ENCODE results near the gene ITGA8. TPM values are rescaled to one million over a fixed set of nuclear protein-coding genes. Genes with fewer than 3 reads are reported as not detected.
A peak's percentile ranks its signal among the peaks of the same experiment; 100 is the strongest.

ITGA8 gene
- total RNA-seq, 1 donor from 2014 or later, result 9.4 TPM

DNA sequence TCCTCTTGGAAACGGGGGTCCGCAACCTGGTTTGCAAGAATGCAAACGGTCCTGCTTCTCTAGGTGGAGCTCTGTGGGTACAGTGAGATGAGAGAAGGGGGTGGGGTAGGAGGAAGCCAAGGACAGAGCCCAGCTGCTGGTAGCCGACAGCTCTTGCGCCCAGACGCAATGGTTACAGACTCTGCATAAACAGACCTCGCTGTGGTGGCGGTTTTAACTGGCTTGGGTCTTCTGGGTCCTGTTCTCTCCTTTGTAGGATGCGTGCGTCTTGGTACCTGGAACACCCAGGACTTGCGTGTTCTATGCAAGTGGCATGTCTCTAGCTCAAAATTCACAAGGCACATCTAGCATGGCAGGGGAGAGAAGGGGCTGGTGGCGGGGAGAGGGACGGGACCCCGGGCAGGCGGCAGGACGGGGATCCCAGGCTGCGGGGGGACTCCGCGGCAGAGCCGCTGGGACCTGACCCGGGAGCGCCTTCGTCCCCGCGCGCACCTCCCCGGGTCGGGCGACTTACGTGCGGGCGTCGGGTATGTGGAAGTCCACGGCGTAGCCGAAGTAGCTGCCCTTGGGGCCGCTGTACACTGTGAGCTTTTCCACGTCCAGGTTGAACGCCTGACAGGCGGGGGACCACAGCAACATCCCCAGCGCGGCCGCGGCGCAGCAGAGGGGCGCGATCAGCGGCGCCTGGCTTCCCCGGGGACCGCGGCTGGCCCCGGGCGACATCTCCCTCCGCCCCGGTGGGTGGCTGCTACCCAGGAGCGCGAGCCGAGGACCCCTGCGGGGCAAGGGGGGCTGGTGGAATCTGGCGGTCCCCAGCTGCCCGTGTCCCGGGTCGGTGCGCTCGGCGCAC is 448 bp downstream of the ITGA8 start:
- peaks cover 11 to 18% (median 17%) of the 10 kb centered on the region in 3 donors for H3K27me3 ChIP-seq (ENCODE audit: control insufficient read depth in 3 of 3, insufficient read depth in 3 of 3, low read length in 3 of 3)
- H3K4me3 ChIP-seq (ENCODE audit: low read length in 3 of 3), result peak overlapping the region; percentile 46 to 65 (median 58)
- no peak overlapping the region for H3K27ac ChIP-seq (ENCODE audit: low read depth, low read length)
- H3K9me3 ChIP-seq (ENCODE audit: control insufficient read depth in 3 of 3, low read length in 3 of 3), result no peaks in the 10 kb centered on the region
- no peaks in the 10 kb centered on the region for H3K36me3 ChIP-seq (ENCODE audit: control insufficient read depth in 3 of 3, insufficient read depth in 3 of 3, low read length in 3 of 3)
- H3K4me1 ChIP-seq (ENCODE audit: control insufficient read depth in 3 of 3, insufficient read depth in 3 of 3, low read length in 3 of 3), result peaks cover 0 to 3% (median 0%) of the 10 kb centered on the region in 3 donors
- peak overlapping the region in 2 of 3 donors; percentile 3 to 33 for H3K9ac ChIP-seq (ENCODE audit: low read depth in 1 of 3, low read length in 3 of 3)

DNA sequence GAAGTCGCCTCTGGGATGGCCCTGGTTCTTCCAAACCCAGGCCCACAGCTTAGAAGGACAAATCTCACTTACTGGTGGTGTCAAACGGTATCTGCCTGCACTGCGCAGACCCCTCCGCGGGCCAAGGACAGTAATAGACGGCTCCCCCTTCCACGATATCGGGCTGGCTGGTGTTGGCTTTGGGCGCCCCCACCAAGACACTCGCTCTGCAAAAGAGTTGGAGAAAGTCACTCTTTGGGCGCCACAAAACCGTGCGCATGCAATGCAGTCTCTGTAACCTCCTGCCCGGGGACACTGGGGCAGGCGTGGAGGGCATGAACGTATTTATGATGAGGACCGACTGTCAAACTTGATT is 1.1 kb downstream of the ITGA8 start:
- peaks cover 0 to 3% (median 0%) of the 10 kb centered on the region in 3 donors for H3K4me1 ChIP-seq (ENCODE audit: control insufficient read depth in 3 of 3, insufficient read depth in 3 of 3, low read length in 3 of 3)
- H3K9ac ChIP-seq (ENCODE audit: low read depth in 1 of 3, low read length in 3 of 3), result no peak overlapping the region
- no peaks in the 10 kb centered on the region for H3K36me3 ChIP-seq (ENCODE audit: control insufficient read depth in 3 of 3, insufficient read depth in 3 of 3, low read length in 3 of 3)
- H3K9me3 ChIP-seq (ENCODE audit: control insufficient read depth in 3 of 3, low read length in 3 of 3), result no peaks in the 10 kb centered on the region
- peaks cover 11 to 18% (median 17%) of the 10 kb centered on the region in 3 donors for H3K27me3 ChIP-seq (ENCODE audit: control insufficient read depth in 3 of 3, insufficient read depth in 3 of 3, low read length in 3 of 3)
- no peak overlapping the region for H3K27ac ChIP-seq (ENCODE audit: low read depth, low read length)
- peak overlapping the region; percentile 46 to 65 (median 58) for H3K4me3 ChIP-seq (ENCODE audit: low read length in 3 of 3)

DNA sequence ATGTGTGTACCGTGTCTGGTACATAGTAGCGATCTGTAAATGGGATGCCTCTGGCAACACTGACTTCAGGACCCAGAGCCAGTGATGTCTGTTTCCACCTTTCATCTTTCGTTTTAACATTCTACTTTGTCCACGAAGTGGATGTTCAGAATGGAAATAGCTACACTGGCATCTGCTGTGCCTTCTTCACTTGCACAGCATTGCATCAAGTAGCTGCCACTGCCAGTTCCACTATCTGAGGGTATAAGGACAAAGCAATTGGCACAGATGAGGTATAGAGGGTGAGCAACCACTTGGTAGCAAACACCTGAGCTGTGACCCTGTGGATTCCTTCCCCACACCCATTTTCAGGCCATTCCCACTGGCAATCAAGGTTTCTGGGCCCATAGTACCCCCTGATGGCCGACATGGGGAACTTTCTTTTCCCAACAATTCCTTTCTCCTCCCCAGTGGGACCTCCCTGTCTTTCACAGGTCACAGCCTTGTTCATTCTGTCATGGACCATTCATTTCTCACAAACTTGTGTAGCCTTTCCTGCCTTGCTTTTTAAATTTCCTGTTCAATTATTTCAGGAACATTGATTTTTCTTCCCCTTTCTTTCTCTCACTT is 4.0 kb downstream of the ITGA8 start:
- Histone ChIP-seq H3K27ac (ENCODE audit: low read depth, low read length) (no peak overlapping the region), H3K4me3 (ENCODE audit: low read length in 3 of 3) (no peak overlapping the region)

DNA sequence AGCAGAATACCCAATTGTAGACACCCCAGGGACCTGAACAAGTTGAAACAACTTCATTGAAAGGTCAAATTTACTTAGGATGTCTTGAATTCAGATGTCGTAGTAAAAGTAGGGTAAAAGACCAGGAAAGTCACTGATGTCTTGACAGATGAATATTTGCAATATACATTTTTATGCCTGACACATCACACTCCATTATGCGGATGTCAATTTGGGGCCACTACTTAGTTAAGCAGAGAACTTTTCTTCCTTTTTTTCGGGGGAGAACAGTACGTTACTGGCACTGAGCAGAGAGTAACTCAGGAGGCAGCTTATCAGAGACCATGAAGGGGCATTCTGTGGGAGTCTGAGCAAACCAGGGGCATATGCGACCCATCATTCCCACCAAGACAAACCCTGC is 4.9 kb downstream of the ITGA8 start:
- H3K27me3 ChIP-seq (ENCODE audit: control insufficient read depth in 3 of 3, insufficient read depth in 3 of 3, low read length in 3 of 3), result peaks cover 7 to 15% (median 15%) of the 10 kb centered on the region in 3 donors
- no peak overlapping the region for H3K4me3 ChIP-seq (ENCODE audit: low read length in 3 of 3)
- peaks cover 0 to 3% (median 0%) of the 10 kb centered on the region in 3 donors for H3K4me1 ChIP-seq (ENCODE audit: control insufficient read depth in 3 of 3, insufficient read depth in 3 of 3, low read length in 3 of 3)
- H3K9ac ChIP-seq (ENCODE audit: low read depth in 1 of 3, low read length in 3 of 3), result no peak overlapping the region
- no peaks in the 10 kb centered on the region for H3K36me3 ChIP-seq (ENCODE audit: control insufficient read depth in 3 of 3, insufficient read depth in 3 of 3, low read length in 3 of 3)
- H3K27ac ChIP-seq (ENCODE audit: low read depth, low read length), result no peak overlapping the region
- no peaks in the 10 kb centered on the region for H3K9me3 ChIP-seq (ENCODE audit: control insufficient read depth in 3 of 3, low read length in 3 of 3)

More for the DNA sequence above, 4.0 kb downstream of the ITGA8 start:
- H3K9ac ChIP-seq (ENCODE audit: low read depth in 1 of 3, low read length in 3 of 3), result no peak overlapping the region
- H3K9me3 ChIP-seq (ENCODE audit: control insufficient read depth in 3 of 3, low read length in 3 of 3), result no peaks in the 10 kb centered on the region
- peaks cover 7 to 18% (median 17%) of the 10 kb centered on the region in 3 donors for H3K27me3 ChIP-seq (ENCODE audit: control insufficient read depth in 3 of 3, insufficient read depth in 3 of 3, low read length in 3 of 3)
- H3K4me1 ChIP-seq (ENCODE audit: control insufficient read depth in 3 of 3, insufficient read depth in 3 of 3, low read length in 3 of 3), result peaks cover 0 to 3% (median 0%) of the 10 kb centered on the region in 3 donors
- no peaks in the 10 kb centered on the region for H3K36me3 ChIP-seq (ENCODE audit: control insufficient read depth in 3 of 3, insufficient read depth in 3 of 3, low read length in 3 of 3)

DNA sequence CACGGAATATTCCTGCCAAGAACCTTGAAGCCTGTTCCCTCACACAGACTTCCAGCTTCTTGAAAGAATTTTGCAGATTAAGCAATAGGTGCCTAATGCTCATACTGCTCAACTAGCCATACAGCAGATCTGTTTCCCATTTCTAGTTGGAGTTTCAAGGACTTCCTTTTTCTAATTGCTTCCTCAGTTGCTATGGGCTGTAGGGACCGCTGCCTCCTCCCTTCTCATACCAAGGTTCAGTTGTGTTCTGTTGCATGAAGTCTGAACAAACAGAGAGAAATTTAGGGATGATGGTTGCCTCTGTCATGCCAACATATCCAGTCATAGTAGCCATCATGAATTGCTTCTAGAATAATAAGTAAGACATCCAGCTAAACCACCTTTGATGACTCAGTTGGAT is 6.8 kb downstream of the ITGA8 start:
- H3K4me3 ChIP-seq (ENCODE audit: low read length in 3 of 3), result no peak overlapping the region
- no peak overlapping the region for H3K9ac ChIP-seq (ENCODE audit: low read depth in 1 of 3, low read length in 3 of 3)
- H3K27ac ChIP-seq (ENCODE audit: low read depth, low read length), result no peak overlapping the region
- no peaks in the 10 kb centered on the region for H3K36me3 ChIP-seq (ENCODE audit: control insufficient read depth in 3 of 3, insufficient read depth in 3 of 3, low read length in 3 of 3)
- H3K9me3 ChIP-seq (ENCODE audit: control insufficient read depth in 3 of 3, low read length in 3 of 3), result no peaks in the 10 kb centered on the region
- H3K4me1 ChIP-seq (ENCODE audit: control insufficient read depth in 3 of 3, insufficient read depth in 3 of 3, low read length in 3 of 3), result no peaks in the 10 kb centered on the region
- peaks cover 0 to 2% (median 0%) of the 10 kb centered on the region in 3 donors for H3K27me3 ChIP-seq (ENCODE audit: control insufficient read depth in 3 of 3, insufficient read depth in 3 of 3, low read length in 3 of 3)

DNA sequence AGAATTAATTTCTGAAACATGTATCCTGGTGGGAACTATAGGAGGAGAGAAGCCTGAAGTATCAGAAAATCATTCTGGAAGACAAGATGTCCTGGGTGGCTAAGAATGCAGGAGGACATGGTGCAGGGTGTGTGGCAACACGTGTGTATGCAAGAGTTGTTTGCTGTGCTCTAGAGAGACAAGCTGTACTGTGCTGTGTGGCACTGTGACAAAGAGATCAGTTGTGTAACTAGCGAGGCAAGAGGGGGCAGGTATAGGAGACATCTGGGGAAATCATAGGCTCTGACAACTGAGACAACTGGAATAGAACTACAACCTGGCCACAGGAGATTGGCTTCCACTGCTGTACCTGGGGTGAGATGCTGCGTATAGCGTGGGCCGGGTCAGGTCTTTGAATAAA is 9.3 kb downstream of the ITGA8 start:
- Histone ChIP-seq H3K27me3 (ENCODE audit: control insufficient read depth in 3 of 3, insufficient read depth in 3 of 3, low read length in 3 of 3) (no peaks in the 10 kb centered on the region), H3K27ac (ENCODE audit: low read depth, low read length) (no peak overlapping the region), H3K4me1 (ENCODE audit: control insufficient read depth in 3 of 3, insufficient read depth in 3 of 3, low read length in 3 of 3) (no peaks in the 10 kb centered on the region), H3K9ac (ENCODE audit: low read depth in 1 of 3, low read length in 3 of 3) (no peak overlapping the region), H3K9me3 (ENCODE audit: control insufficient read depth in 3 of 3, low read length in 3 of 3) (no peaks in the 10 kb centered on the region), H3K36me3 (ENCODE audit: control insufficient read depth in 3 of 3, insufficient read depth in 3 of 3, low read length in 3 of 3) (no peaks in the 10 kb centered on the region), H3K4me3 (ENCODE audit: low read length in 3 of 3) (no peak overlapping the region)

DNA sequence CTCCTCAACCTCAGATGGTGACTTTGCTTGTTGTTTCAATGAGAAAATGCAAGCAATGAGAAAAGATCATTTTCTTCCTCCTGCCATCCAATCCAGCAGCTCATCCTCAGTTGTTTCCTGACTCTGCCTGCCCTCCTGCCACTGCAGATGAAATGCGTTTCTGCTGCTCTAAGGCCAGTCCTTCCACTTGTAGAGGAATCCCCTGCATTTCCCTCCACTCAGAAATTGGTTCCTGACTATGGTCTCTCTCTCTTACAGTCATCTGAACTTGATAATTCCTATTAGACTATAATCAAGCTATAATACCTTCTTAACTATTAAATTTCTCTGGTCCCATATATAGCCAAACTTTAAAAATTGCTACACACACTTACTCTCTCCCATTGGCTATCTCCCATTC is 14.4 kb downstream of the ITGA8 start:
- H3K4me1 ChIP-seq (ENCODE audit: control insufficient read depth in 3 of 3, insufficient read depth in 3 of 3, low read length in 3 of 3), result no peaks in the 10 kb centered on the region
- no peak overlapping the region for H3K4me3 ChIP-seq (ENCODE audit: low read length in 3 of 3)
- no peak overlapping the region for H3K9ac ChIP-seq (ENCODE audit: low read depth in 1 of 3, low read length in 3 of 3)
- peaks cover 0 to 2% (median 0%) of the 10 kb centered on the region in 3 donors for H3K9me3 ChIP-seq (ENCODE audit: control insufficient read depth in 3 of 3, low read length in 3 of 3)
- no peak overlapping the region for H3K27ac ChIP-seq (ENCODE audit: low read depth, low read length)
- H3K27me3 ChIP-seq (ENCODE audit: control insufficient read depth in 3 of 3, insufficient read depth in 3 of 3, low read length in 3 of 3), result no peaks in the 10 kb centered on the region
- no peaks in the 10 kb centered on the region for H3K36me3 ChIP-seq (ENCODE audit: control insufficient read depth in 3 of 3, insufficient read depth in 3 of 3, low read length in 3 of 3)

DNA sequence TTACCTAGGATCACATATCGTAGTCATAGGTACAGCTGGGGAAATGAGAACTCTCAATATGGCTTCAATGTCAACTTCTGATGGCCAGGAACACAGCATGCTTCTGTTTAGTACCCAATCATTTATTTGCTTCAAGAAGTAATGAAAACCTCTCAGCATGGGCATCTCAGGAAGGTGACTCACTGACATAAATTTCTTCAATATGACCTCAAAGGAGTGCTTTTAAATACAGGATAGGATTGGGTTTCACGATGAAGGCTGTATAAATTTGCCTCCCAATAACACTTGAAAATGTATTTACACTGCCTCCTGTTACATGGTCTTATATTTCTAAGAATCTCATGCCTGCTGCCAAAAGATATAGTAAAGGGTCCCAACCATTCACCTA is 15.1 kb downstream of the ITGA8 start:
- Histone ChIP-seq H3K4me3 (ENCODE audit: low read length in 3 of 3) (no peak overlapping the region), H3K9ac (ENCODE audit: low read depth in 1 of 3, low read length in 3 of 3) (no peak overlapping the region), H3K27ac (ENCODE audit: low read depth, low read length) (no peak overlapping the region), H3K9me3 (ENCODE audit: control insufficient read depth in 3 of 3, low read length in 3 of 3) (peaks cover 0 to 2% (median 0%) of the 10 kb centered on the region in 3 donors), H3K27me3 (ENCODE audit: control insufficient read depth in 3 of 3, insufficient read depth in 3 of 3, low read length in 3 of 3) (no peaks in the 10 kb centered on the region), H3K4me1 (ENCODE audit: control insufficient read depth in 3 of 3, insufficient read depth in 3 of 3, low read length in 3 of 3) (no peaks in the 10 kb centered on the region), H3K36me3 (ENCODE audit: control insufficient read depth in 3 of 3, insufficient read depth in 3 of 3, low read length in 3 of 3) (no peaks in the 10 kb centered on the region)

DNA sequence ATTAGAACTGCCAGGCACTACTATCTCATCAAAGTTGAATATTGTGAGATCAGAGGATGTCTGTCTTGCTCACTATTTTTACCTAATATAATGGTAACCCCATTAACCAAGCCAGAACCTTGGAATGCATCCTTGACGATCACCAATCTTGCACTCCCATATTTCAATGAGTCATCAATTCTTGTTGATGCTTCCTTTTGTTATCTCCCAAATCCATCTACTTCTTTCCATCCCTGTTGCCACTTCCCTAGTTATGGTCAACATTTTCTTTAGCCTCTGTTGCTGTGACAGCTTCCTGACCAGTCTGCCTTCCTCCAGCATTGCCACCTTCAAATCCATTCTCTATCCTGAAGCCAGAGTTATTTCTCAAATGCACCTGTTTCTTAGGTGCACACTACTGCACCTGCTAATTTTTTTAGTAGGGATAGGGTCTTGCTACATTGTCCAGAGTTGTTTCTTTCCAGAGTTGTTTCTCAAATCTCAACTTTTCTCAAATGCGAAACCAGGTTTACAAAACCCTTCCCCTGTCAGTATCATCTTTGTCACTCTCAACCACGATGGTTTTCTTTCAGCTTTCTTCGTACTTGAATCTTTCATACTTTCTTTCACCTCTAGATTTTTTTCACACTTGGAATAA is 15.7 kb downstream of the ITGA8 start:
- Histone ChIP-seq H3K4me1 (ENCODE audit: control insufficient read depth in 3 of 3, insufficient read depth in 3 of 3, low read length in 3 of 3) (no peaks in the 10 kb centered on the region), H3K36me3 (ENCODE audit: control insufficient read depth in 3 of 3, insufficient read depth in 3 of 3, low read length in 3 of 3) (no peaks in the 10 kb centered on the region), H3K9ac (ENCODE audit: low read depth in 1 of 3, low read length in 3 of 3) (no peak overlapping the region), H3K27ac (ENCODE audit: low read depth, low read length) (no peak overlapping the region), H3K4me3 (ENCODE audit: low read length in 3 of 3) (no peak overlapping the region), H3K27me3 (ENCODE audit: control insufficient read depth in 3 of 3, insufficient read depth in 3 of 3, low read length in 3 of 3) (no peaks in the 10 kb centered on the region), H3K9me3 (ENCODE audit: control insufficient read depth in 3 of 3, low read length in 3 of 3) (peaks cover 0 to 2% (median 0%) of the 10 kb centered on the region in 3 donors)
